Myocyte (in vitro differentiated cells): ENCODE results near the gene CMTM4. TPM values are rescaled to one million over a fixed set of nuclear protein-coding genes. Genes with fewer than 3 reads are reported as not detected.
A peak's percentile ranks its signal among the peaks of the same experiment; 100 is the strongest.
"Not testable (repeated sequence)": the region's sequence is repeated elsewhere in the genome, so short reads cannot be mapped to it uniquely, and the experiment has no call there.

ENCODE experiments used
- DNase-seq: peaks from one replicate; pipeline ENCODE4 v3.0.0-alpha.2; 2012; ENCODE audit warnings: low read depth
- total RNA-seq: library from RNA; depleted of rRNA; stranded (reverse); fragments of >200 nt; gene quantifications from 2 replicates; pipeline ENCODE4 v1.2.3, GENCODE V29; 2014

Gene CMTM4
- total RNA-seq, 1 donor from 2014 or later = 10.9 TPM

DNA sequence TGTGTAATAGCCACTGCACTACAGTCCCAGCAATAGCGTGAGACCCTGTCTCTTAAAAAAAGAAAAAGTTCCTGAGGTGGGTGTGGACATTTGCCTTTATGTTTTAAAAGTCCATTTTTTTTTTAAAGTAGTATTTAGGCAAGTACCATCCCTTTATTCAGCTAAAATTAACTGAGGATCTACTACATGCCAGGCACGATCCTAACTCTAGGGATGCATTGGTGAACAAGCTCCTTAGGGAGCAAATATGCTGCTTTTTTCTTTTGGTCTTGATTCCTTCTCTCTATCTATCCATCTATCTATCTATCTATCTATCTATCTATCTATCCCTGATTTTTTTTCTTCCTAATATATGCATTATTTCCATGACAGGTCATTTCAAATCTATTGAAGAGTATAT is 47.4 kb downstream of the CMTM4 start:
- DNase-seq = no peak

DNA sequence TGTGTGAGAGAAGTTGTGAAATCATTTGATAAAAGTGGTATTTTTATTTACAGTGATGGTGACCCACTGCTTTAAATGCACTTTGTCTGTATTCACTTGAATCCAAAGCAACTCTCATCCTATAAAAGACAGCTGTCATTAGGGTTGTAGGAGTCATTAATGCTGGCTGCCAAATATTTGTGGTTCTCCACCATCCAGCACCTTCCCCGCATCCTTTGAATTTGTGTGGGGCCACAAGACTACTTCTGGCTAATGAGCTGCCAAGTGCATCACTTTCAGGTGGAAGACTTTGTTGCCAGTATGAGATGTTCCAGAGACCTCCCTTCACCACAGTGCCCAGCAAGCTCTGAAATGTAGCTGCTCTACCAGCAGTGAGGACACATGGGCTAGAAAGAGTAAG is 48.7 kb downstream of the CMTM4 start:
- DNase-seq = peak; percentile 84

DNA sequence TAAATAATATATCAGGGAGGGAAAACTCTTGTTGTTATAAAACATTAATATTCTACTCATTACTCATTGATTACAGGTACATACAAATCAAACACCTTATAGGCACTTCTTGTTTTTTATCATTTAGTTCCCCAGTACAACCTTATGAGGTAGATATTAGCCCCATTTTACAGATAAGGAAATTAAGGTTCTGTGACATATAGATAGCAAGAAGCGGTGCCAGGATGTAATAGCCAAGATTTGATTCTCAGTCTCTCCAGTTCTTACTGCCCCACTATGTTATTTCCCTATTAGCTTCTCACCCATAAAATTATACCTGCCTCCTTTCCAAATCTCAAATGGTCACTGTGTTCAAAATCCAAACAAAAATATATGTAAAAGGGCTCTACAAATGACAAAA is 55.2 kb downstream of the CMTM4 start:
- no peak for DNase-seq

DNA sequence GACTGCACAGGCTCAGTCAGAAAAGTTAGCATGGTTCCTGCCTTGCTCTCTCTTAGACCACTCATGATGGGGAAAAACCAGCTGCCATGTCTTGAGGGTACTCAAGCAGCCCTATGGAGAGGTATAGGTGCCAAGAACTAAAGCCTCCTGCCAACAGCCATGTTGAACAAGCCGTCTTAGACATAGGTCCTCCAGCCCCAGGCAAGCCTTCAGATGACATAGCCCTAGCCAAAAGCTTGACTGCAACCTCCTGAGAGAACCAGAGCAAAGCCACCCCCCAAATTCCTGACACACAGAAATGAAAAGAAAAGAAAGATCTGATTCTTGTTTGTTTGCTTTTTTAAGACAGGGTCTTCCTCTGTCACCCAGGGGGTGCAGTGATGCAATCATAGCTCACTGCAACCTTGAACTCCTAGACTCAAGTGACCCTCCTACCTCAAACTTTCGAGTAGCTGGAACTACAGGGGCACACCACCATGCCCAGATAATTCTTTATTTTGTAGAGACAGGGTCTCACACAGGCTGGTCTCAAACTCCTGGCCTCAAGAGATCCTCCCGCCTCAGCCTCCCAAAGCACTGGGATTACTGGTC is 55.7 kb downstream of the CMTM4 start:
- DNase-seq = no peak

DNA sequence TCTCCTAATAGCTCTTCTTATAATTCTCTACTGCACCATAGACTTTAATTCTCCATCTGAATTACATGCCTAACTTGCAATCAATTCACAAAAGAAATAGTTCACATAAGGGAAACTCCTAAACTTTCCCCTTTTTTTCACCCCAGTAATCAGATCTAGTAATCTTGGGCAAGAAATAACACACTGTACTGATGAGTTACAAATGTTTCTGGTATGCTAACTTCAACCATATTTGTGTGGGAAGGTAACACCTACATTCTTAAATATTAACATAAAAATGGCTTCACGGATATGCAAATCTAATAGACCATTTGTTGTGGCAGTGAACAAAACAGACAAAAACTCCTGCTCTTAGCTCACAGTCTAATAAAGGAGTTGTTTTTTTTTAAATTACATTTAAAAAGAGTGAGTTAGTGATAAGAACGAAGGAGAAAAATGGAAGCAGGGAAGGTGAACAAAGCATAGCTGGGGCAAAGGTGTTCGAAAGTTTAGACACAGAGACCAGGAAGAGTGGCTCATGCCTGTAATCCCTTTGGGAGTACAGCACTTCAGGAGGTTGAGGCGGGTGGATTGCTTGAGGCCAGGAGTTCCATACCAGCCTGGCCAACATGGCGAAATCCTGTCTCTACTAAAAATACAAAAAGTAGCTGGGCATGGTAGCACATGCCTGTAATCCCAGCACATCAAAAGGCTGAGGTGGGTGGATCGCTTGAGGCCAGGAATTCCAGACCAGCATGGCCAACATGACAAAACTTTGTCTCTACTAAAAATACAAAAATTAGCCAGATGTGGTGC is 57.3 kb downstream of the CMTM4 start:
- DNase-seq = no peak

DNA sequence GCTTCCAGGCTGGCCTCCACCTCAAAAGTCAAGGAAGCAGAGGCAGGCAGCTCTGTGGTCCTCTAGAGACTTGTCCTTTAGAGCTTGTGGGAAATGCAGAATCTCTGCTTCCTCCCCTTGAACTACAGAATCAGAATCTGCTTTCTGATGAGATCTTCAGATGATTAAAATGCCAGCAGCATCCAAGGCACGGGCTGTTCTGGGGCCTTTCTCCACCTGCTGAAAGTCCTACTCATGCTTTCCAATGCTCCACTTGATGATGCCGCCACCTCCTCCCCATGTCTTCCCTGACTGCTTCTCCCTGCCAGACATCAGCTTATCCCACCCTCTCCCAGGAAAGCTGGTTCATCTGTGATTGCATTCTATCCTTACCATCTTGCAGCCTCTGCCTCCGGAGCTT is 58.7 kb downstream of the CMTM4 start:
- no peak for DNase-seq

DNA sequence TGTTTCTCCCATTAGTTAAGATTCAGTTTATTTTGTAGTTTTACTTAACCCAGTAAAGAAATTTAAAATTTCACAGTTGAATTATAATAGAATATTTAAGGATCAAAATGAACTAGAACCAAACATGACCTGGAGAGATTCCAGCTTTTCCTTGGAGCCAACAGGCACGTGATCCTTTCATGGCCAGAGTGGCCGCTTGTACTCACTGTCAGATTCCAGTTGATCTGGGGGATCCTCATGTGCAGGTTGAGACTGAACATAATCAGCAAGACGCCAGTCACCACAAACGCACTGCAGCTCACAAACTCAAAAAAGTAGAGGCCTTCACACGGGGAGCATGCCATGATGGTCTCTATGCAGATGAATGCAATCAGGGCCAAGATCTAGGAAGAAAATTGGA is 60.3 kb downstream of the CMTM4 start:
- DNase-seq = no peak

DNA sequence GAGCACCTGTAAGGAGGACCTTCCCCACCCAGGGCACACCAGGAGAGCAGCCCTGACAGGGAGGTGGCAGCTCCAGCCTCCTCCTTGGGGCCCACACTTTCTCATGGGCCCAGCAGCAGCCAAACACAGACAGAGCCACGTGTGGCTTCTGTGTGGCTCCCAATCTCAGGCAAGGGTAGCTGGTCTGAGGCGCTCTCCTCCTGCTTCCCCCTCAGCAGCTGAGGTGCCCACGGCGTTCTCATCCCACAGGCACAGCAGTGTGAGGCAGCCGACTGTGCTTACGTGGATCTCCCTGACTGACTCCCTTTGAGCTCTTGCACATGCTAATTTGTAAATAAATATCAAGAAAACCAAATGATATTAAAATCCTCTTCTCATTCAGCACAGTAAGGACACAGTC is 61.1 kb downstream of the CMTM4 start:
- no peak for DNase-seq

DNA sequence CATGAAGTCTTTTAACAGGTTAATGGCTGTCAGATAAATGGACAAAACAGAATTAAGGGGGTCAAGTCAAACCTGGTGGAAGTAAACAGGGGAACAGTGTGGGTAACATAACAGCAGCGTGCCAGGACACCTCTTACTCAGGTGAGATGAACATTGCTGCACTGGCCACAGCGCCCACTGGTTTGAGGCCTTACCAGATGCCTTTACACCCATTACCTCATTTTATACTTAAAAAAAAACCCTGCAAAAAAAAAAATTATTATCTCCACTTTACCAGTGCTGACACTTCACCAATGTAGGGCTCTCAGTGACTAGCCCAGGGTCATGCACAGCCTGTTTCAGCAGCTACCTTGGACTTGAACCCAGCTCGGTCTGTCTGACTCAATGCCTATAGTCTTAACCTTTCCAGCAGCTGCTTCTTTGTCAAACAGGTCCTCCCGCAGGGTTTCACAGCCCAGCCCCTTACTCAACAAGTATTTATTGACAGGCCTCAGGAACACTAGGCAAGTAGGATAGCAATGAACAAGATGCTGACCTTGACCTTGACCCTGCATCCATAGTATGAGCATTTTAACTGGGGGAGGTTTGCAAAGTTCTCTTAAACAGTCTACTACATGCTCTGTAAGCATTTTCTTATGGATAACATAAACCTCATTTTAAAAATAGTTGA is 61.9 kb downstream of the CMTM4 start:
- DNase-seq = no peak

DNA sequence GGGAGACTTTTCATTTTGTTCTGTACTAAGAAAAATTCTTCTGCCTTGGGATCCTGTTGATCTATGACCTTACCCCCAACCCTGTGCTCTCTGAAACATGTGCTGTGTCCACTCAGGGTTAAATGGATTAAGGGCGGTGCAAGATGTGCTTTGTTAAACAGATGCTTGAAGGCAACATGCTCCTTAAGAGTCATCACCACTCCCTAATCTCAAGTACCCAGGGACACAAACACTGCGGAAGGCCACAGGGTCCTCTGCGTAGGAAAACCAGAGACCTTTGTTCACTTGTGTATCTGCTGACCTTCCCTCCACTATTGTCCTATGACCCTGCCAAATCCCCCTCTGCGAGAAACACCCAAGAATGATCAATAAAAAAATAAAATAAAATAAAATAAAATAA is 65.0 kb downstream of the CMTM4 start:
- DNase-seq = not testable (repeated sequence)

DNA sequence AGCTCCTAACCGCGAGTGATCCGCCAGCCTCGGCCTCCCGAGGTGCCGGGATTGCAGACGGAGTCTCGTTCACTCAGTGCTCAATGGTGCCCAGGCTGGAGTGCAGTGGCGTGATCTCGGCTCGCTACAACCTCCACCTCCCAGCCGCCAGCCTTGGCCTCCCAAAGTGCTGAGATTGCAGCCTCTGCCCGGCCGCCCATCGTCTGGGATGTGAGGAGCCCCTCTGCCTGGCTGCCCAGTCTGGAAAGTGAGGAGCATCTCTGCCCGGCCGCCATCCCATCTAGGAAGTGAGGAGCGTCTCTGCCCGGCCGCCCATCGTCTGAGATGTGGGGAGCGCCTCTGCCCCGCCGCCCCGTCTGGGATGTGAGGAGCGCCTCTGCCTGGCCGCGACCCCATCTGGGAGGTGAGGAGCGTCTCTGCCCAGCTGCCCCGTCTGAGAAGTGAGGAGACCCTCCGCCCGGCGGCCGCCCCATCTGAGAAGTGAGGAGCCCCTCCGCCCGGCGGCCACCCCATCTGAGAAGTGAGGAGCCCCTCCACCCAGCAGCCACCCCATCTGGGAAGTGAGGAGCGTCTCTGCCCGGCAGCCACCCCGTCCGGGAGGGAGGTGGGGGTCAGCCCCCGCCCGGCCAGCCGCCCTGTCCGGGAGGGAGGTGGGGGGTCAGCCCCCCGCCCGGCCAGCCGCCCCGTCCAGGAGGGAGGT is 65.8 kb downstream of the CMTM4 start:
- not testable (repeated sequence) for DNase-seq

DNA sequence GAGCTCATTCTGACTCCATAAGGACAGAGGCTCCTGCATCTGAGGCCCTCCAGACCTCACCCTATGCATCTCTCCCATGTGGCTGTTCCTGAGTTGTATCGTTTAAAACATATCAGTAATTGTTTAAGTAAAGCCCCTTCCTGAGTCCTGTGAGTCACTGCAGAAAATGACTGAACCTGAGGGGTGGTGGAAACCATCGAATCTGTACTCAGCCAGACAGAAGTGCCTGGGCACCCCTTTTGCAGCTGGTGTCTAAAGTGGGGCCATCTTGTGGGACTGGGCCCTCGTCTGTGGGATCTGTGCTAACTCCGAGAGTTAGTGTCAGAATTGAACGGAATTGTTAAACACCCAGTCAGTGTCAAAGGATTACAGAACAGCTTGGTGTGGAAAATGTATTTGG is 66.7 kb downstream of the CMTM4 start:
- DNase-seq = no peak

DNA sequence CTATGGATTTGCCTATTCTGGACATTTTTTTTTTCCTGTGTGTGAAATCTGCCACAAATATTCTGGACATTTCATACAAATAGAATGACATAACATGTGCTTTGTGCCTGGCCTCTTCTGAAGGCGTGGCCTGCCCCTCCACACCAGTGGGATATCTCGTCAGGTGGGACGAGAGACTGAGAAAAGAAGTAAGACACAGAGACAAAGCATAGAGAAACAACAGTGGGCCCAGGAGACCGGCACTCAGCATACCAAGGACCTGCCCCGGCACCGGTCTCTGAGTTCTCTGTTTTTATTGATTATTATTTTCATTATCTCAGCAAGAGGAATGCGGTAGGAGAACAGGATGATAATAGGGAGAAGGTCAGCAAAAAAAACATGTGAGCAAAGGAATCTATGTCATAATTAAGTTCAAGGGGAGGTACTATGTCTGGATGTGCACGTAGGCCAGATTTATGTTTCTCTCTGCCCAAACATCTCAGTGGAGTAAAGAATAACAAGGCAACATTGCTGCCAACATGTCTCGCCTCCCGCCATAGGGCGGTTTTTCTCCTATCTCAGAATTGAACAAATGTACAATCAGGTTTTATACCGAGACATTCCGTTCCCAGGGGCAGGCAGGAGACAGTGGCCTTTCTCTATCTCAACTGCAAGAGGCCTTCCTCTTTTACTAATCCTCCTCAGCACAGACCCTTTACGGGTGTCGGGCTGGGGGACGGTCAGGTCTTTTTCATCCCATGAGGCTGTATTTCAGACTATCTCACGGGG is 68.7 kb downstream of the CMTM4 start:
- not testable (repeated sequence) for DNase-seq

DNA sequence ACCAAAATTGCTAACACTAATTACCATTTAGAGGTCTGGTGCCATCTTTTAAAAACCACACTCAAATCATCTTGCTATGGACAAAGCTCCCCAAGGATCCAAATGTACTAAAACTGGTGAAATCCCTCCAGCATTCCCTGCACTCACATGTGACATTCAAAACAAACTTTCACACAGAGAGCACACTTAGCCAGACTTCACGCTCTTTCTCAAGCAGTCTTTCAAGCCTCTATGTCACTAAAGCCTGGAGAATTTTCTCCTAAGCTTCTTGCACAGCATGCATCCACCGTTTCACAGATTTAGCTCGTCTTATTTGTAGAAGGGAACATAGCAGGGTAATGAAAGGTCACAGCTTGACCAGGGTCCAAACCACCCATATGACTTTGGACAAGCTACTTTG is 72.8 kb downstream of the CMTM4 start:
- no peak for DNase-seq

DNA sequence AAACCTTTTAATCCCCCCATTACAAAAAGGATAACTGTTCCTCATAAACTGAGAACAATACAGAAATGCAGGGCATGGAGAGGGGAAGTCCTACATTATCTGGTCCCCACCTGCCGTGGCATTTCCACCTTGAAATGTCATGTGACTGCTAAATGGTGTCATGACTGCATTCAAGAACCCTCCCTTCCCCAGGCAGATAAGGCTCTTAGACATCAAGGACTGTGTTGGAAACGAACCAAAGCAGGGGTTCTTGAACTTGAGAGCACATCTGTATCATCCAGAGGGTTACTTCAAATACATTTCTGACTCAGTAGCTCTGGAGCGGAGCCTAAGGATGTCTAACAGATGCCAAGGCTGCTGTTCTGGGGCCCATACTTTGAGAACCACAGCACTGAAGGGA is 73.7 kb downstream of the CMTM4 start:
- no peak for DNase-seq

DNA sequence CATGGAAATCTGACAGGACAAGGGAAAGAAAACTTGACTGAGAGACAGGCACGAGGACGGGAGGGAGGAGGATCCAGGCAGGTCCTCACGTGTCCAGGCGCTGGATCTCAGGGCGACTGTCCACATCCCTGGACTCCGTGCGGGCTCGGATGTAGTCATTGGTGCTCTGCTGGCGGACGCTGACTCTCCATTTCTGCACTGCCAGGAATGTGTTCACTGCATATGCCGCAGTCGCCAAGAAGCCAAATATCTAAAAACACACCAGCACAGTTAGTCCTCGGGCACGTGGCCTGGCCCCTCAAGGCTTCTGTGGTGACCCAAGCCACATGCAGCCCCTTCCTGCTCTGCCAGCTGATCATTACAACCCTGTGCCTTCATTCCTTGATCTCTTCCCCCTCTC is 74.6 kb downstream of the CMTM4 start:
- no peak for DNase-seq

DNA sequence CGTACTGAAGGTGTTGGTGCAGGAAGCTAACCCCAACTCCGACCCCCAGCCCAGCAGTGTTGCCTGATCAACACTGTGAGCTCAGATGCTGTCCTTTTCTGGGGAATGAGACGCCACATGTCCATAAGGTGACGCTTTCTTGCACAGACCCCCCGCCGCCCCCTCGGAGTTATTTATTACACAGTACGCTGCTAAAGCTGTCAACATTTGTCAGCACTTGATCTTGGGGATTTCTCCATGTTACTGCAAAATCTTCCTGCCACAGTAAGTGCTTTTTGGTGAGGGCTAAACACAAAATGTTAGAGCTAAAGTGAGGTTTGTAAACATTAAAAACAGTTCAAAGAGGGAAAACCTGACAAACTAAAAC is 76.1 kb downstream of the CMTM4 start:
- DNase-seq = no peak

DNA sequence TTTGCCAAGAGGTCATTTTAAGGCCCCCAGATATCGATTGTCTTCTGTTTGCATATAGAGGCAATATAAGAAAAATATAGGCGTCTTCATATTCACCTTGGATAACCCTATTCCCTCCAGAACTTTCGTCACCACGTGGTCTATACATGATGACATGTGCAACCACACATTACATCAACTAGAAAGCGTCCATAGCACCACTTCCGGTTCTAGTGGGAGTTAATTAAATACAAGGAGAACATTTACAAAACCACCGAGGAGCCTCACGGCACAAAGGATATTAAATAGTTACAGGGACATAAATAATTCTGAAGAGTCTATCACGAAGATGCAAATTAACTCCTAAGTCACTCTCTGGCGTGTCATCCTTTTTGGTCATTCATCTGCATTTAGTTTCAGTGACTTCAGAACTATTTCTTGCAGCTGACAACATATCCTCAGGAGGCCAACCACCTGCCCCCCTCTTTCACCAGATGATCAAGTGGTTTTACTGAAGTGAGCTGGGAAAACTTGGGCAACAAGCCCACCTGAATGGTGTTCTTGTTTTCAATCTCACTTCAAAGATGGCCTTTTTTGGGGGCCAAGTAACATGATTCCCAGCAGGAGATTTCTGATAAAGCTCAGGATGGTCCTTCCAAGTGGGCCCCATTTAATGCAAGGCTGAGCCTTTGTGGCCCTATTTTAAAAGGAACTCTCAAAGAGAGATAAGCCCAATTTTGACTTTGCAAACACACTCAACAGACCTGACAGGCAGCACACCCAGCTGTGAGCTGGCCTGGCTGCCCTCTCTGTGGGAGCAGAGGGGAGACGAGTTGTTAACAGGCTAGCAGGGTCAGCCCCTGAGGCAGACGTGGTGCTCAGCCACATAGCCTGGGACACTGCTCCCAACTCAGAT is 76.8 kb downstream of the CMTM4 start:
- peak; percentile 94 for DNase-seq

DNA sequence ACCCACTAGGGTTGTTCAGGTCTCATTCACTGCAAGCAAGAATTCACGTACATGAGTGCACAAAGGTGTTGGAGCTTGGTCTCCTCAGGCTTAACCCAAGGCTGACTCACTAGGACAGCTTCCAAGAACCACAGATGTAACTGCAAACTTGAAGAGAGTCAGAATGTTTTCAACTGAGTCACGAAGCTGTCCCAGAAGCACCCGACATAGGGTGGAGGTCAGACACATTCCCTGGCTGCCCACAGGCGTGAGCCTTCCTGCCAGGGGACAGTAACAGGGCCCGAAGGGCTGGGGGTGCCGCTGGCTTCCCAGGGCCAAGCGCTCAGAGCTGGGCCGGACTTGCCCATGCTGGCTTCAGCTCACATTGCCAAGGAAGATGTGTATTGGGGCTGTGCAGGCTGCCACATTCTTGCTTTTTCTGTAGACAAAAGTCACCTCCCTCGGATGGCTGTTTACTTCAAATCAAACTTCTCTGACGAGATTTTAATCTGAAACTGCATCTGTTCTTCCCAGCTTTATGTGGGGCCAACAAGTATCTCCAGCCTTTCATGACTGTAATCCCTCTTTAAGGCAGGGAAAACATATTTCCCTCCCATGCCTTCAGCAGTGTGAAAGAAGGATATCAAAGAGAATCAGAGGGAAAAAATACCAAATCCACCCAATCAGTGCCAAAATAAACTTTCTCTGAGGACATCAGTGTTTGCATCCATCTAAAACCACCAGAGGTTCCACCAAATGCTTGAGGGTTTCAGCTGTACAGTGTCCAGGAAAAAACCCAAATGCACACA is 77.8 kb downstream of the CMTM4 start:
- DNase-seq = peak; percentile 97
